GM19351 (cell line): ENCODE data around the gene FTCDNL1.
A peak's percentile ranks its signal among the peaks of the same experiment; 100 is the strongest.

Source experiments
- ATAC-seq: cut with Tn5 transposase; IDR thresholded peaks from one replicate; pipeline ENCODE4 v1.9.1; 2021; ENCODE audit warnings: mild to moderate bottlenecking, moderate library complexity; ENCODE audit not compliant: unreplicated experiment

Gene FTCDNL1

DNA sequence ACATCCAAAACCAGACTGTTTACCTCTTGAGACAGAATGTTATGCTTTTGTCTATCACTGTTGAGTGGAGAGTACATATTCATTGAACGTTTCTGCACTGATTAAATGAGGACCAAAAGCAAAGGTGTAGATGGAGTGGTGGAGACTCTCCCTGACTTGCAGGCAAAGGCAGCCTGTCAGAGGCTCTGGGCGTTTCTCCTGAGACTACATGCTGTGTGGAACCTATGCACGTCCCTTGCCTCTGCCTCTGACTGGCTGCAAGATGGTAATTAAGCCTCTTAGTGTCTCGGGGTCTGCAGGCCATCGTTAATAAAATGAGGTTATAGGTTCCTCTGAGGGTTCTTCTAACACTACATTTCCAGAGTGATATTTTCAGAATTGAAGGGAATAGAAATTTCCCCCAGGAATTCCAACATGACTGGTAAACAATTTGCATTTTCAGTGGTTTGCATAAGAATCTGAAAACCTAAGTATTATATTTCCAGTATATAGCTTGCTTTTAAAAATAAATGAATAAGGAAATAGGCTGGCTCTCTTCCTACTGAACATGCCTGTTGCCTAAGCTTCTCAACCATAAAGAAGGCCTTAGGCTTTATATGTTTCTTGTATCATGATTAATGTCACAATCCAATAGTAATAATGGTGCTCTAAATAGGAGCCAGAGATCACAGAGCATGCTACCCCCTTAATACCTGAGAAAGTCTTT, 107.4 kb downstream of the FTCDNL1 start:
- ATAC-seq: no peak

DNA sequence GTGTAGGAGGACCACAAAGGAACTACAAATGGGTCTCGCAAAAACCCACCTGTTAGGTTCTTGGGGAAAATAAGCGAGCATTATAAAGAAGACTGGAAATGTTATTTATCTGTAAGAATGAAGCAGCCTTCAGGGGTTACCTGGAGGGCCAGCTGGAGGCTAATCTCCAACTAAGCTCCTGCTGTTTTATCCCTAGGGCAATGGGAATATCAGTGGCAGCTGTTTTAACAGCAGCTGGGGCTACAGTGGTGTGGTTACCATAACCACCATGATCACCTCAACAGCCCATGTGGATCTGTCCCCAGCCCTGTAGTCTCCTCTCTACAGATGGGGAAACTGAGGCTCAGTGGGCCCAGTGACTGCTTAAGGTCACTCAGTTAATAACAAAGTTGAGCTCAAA, 108.1 kb downstream of the FTCDNL1 start:
- ATAC-seq: no peak

DNA sequence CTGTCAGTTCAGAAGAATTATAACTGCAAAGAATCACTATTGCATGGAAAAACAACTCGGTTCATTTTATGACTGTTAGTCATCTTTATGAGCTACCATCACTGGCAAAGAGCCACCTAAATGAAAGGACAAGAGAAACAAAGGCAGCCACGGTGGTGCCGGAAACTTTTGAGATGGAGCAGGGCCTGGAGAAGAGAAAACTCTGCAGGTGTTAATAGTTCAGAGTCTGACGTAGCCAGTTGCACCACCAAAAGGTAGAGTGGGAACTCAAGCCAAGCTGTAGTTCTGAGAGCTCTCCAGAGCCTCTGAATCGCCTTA, 110.9 kb downstream of the FTCDNL1 start:
- peak; percentile 9 for ATAC-seq

DNA sequence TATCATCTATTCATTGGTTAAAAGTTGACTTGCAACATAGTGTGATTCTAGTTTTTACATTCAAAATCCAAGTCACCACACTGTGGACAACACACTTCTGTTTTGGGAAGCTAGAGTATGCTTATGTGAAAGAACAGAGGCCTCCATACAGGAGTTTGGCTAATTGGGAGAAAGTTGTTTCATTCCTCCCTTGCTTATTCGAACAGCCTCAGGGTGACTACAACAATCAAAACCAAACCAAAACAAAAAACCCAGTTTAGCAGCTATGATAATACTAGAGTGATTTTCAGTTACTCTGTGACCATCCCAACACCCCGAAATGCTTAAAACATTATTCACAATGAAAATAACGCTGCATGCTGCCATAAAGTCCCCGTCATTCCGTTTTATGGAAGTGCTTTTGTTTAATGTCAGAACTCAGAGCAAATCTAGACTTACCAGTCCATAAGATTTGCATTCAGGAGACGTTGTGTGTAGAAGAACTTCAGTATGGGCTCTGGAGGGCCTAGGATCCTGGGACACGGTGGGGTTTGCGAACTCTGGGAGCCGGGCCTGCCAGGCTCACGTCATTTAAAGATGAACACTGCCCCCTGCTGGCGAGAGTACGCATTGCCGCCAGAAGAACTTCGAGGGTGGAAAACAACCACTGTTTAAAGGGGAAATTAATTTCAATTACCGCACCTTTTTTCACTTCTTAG, 111.4 kb downstream of the FTCDNL1 start:
- ATAC-seq: peak; percentile 76

- no peak for ATAC-seq
These were observed 112.1 kb downstream of the FTCDNL1 start for GRCh38 chr2:199738727-199739412.

GRCh38 chr2:199734651-199735050, 116.3 kb downstream of the FTCDNL1 start:
- ATAC-seq: no peak

DNA sequence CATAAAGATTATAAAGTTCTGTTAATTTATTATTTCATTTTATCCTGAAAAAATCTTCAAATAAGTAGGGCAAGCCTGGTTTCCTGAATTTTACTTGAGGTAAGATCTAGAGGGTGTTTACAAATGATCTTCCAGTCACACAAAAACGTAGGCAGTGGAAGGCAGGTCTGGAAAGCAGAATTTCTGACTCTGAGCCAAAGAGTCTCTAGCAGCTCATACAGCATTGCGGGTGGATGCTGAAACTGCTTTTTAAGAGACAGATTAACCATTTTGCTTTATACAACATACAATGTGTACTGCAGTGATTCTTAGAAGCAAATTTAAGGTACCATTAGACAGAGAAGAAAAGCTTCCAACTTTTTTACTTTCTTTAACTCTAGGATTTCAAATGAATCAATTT, 117.0 kb downstream of the FTCDNL1 start:
- ATAC-seq: no peak

DNA sequence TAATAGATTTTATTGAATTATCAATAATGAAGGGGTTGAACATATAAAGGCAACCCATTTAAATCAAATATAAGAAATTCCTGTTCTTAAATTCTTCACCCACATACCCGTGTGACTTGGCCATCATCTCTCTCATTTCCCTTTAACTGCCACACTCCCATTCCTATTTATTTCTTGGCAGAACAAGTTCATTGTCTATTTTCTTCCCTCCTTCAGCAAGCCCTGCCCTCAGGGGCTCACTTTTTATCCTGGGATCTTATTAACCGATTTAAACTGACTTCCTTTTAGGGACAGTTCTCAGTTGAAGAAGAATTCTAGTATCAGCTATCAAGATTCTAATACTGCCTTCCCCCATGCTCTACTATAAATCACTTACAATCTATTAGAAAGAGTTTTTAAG, 123.2 kb downstream of the FTCDNL1 start:
- ATAC-seq: no peak

DNA sequence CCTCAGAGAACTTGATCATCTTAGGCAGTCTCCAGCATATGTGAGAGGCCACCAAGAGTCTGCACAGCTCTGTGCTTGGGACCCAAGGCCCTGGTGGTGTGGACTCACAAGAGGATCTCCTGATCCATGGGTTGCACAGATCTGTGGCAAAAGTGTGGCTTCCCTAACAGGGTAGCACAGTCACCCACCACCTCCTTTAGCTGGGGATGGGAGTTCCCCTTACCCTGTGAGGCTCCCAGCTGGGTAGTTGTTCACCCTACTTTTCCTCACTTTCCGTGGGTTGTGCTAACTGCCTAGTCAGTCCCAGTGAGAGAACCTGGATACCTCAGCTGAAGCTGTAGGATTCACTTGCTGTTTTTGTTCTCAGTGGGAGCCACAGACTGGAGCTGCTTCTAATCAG, 123.7 kb downstream of the FTCDNL1 start:
- ATAC-seq: no peak

- no peak for ATAC-seq
These were observed 132.9 kb downstream of the FTCDNL1 start for GRCh38 chr2:199718074-199718473.

- ATAC-seq: no peak
These were observed 133.4 kb downstream of the FTCDNL1 start for GRCh38 chr2:199717587-199717907.

DNA sequence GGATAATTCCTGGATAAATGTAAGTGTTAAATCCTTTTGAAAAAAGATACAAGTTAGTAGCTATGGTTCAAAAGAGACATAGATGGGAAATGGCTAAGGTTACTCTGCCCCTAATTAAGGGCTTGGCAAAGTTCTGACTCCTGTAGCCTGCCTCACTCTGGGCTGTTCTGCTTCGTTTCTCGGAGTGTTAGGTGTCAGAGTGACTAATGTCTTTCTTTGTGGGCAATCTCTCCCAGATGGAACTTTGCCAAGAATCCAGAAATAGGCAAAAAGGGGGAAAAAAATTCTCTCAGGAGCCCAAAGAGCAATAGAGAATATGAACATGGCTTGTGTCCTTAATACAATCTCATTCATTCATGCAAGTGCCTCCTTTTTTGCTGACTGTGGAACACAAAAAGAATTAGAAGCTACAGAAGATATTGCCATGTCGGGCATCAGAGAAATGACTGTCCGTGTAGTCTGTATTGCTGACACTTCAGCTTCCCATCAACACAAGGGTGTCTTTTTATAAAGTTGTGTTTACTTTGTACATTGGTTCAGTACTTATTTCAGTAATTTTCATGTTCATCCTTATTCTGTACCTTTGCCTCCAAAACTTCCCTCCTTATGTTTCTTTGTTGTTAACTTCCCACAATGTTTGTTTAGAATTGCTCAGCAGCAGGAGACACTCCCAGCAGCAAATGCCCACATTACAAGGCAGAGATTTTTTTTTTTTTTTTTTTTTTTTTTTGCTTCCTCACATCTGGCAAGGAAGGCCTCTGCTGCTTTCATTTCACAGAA, 134.0 kb downstream of the FTCDNL1 start:
- no peak for ATAC-seq

- ATAC-seq: no peak
These were observed 137.2 kb downstream of the FTCDNL1 start for GRCh38 chr2:199713746-199714145.

DNA sequence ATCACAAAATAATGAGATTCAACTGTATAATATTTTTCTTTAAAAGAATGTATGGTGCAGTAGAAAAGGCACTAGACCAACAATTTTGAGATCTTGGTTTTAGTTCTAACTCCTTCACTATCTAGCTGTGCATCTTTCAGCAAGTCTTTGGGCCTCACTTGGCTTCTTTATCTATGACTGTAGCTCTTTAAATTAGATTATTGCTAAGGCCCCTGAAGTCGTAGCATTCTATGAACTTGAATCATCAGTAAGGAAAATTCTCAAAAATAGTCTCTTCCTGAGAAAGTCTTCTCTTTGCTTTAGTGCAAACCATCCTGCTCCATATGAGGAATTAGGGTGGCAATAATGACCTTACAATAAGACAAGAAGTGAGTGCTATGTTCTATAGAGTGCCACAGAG, 140.4 kb downstream of the FTCDNL1 start:
- ATAC-seq: no peak
